GM18861 (cell line): ENCODE results near the gene PAQR3.

ENCODE experiments used
- ATAC-seq: cut with Tn5 transposase; IDR thresholded peaks from one replicate; pipeline ENCODE4 v1.9.1; 2021; ENCODE audit not compliant: unreplicated experiment

PAQR3 gene

DNA sequence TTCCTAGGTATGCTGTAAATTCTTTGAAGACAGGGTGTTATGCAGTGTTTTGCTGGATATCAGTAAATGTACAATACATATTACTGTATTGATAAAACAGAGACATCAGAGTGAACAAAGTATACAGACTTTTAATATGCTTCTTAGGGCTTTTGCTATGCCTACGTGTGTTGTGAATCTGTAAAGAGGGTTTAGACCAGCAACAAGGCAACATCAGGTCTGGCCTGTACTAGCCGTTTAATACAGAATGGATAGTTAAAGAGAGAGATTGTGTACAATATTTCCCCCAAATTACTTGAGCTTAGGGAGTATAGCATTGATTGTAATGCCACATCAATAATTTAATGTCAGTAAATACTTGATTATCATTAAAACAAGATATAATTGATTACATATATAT is 75.2 kb downstream of the PAQR3 start:
- no peak for ATAC-seq

DNA sequence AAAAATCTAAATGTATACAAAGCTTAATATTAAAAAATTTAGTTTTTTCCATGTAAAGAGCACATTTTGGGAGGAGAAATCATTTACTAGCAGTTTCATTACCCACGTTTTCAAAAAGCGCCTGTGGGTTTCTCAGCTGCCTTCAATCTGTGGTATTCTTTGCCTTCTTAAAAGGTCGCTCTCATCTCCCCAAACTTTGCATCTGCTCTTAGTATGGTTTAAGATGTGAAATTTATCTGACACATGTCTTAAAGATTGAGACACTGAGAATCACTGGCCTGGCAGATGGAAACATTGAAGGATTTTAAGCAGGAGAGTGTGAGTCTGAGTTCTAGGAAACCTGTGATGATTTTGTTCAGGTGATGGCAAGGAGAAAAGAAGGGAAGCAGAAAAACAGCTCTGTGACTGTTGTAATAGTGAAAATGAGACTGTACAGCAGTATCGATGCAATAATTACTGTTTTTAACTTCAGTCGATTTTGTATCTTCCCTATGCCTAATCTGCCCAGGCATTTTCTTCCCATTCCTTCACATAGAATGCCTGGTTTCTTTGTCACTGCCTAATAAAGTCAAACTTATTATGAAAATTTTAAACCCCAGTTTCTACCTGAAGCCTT is 75.9 kb downstream of the PAQR3 start:
- no peak for ATAC-seq

DNA sequence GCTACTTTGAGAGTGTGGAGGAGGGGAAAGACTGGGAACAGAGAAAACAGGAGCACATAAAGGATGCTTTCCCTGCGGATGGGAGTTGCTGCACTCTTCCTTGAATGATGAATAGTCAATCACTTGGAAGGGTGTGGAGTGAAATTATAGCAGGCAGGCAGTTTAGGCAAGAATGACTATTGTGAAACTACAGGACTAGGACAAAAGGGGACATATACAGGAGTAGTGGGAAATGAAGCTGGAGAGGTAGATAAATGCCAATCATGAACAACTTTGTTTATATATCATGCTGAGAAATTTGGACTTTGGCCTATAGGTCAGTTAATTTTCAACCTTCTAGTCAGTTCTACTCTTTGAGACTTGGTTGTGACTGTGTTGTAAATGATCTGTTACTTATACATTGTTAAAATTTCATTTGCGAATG is 76.9 kb downstream of the PAQR3 start:
- peak; percentile 31 for ATAC-seq
